ENCODE results near the gene TSPAN18.

The TSPAN18 gene

GRCh38 chr11:44795803-44796535 is 69.2 kb downstream of the TSPAN18 start:
- no peaks in the 10 kb centered on the region for H3F3A ChIP-seq (ENCODE audit: low read depth)
- no peak overlapping the region for H3K4me2 ChIP-seq (ENCODE audit: low read depth, low read length, poor library complexity, severe bottlenecking)
- H3K79me2 ChIP-seq (ENCODE audit: insufficient read depth, low read length), result no peaks in the 10 kb centered on the region
- no peaks in the 10 kb centered on the region for H3K27me3 ChIP-seq (ENCODE audit: insufficient read depth, low read length, poor library complexity, severe bottlenecking)
- peaks cover 5% of the 10 kb centered on the region for H3K4me1 ChIP-seq (ENCODE audit: insufficient read depth, low read length, poor library complexity, severe bottlenecking)
- H3K9ac ChIP-seq (ENCODE audit: low read depth, low read length, poor library complexity, severe bottlenecking), result no peak overlapping the region
- no peaks in the 10 kb centered on the region for H3K9me2 ChIP-seq (replicated peaks; ENCODE audit: low read depth, low read length)
- no peaks in the 10 kb centered on the region for H4K20me1 ChIP-seq (ENCODE audit: insufficient read depth, low read length, poor library complexity, severe bottlenecking)
- no peak overlapping the region for H2AFZ ChIP-seq (ENCODE audit: low read length)
- H3K9me3 ChIP-seq (ENCODE audit: insufficient read depth, low read depth, low read length), result no peaks in the 10 kb centered on the region
- no peaks in the 10 kb centered on the region for H3K36me3 ChIP-seq (ENCODE audit: insufficient read depth, low read length)
- TF ChIP-seq EZH2phosphoT487 (IDR thresholded peaks at IDR 0.05; ENCODE audit: borderline replicate concordance), result no peak
- no peak for TF ChIP-seq CTCF (conservative IDR thresholded peaks at IDR 0.05; ENCODE audit: low read length)
- H3K4me3 ChIP-seq (ENCODE audit: low read length, poor library complexity, severe bottlenecking), result no peak overlapping the region

- Histone ChIP-seq H3K4me2 (ENCODE audit: low read depth, low read length, poor library complexity, severe bottlenecking) (no peak overlapping the region), H3K36me3 (ENCODE audit: insufficient read depth, low read length) (no peaks in the 10 kb centered on the region), H2AFZ (ENCODE audit: low read length) (no peak overlapping the region), H3K79me2 (ENCODE audit: insufficient read depth, low read length) (no peaks in the 10 kb centered on the region), H3F3A (ENCODE audit: low read depth) (no peaks in the 10 kb centered on the region), H3K9me2 (replicated peaks; ENCODE audit: low read depth, low read length) (no peaks in the 10 kb centered on the region), H3K4me3 (ENCODE audit: low read length, poor library complexity, severe bottlenecking) (no peak overlapping the region), H3K9ac (ENCODE audit: low read depth, low read length, poor library complexity, severe bottlenecking) (no peak overlapping the region), H3K27me3 (ENCODE audit: insufficient read depth, low read length, poor library complexity, severe bottlenecking) (no peaks in the 10 kb centered on the region), H3K9me3 (ENCODE audit: insufficient read depth, low read depth, low read length) (no peaks in the 10 kb centered on the region), H4K20me1 (ENCODE audit: insufficient read depth, low read length, poor library complexity, severe bottlenecking) (no peaks in the 10 kb centered on the region), H3K4me1 (ENCODE audit: insufficient read depth, low read length, poor library complexity, severe bottlenecking) (peaks cover 11% of the 10 kb centered on the region)
- no peak for TF ChIP-seq EZH2phosphoT487 (IDR thresholded peaks at IDR 0.05; ENCODE audit: borderline replicate concordance)
- no peak for TF ChIP-seq CTCF (conservative IDR thresholded peaks at IDR 0.05; ENCODE audit: low read length)
Measured at GRCh38 chr11:44797051-44797450, 70.3 kb downstream of the TSPAN18 start.

GRCh38 chr11:44797886-44798606 is 71.3 kb downstream of the TSPAN18 start:
- H2AFZ ChIP-seq (ENCODE audit: low read length), result no peak overlapping the region
- no peaks in the 10 kb centered on the region for H3K79me2 ChIP-seq (ENCODE audit: insufficient read depth, low read length)
- no peaks in the 10 kb centered on the region for H3K36me3 ChIP-seq (ENCODE audit: insufficient read depth, low read length)
- H3K4me3 ChIP-seq (ENCODE audit: low read length, poor library complexity, severe bottlenecking), result no peak overlapping the region
- peaks cover 11% of the 10 kb centered on the region for H3K4me1 ChIP-seq (ENCODE audit: insufficient read depth, low read length, poor library complexity, severe bottlenecking)
- H3K4me2 ChIP-seq (ENCODE audit: low read depth, low read length, poor library complexity, severe bottlenecking), result no peak overlapping the region
- no peaks in the 10 kb centered on the region for H3K9me2 ChIP-seq (replicated peaks; ENCODE audit: low read depth, low read length)
- H3K9ac ChIP-seq (ENCODE audit: low read depth, low read length, poor library complexity, severe bottlenecking), result no peak overlapping the region
- H3F3A ChIP-seq (ENCODE audit: low read depth), result no peaks in the 10 kb centered on the region
- no peaks in the 10 kb centered on the region for H3K9me3 ChIP-seq (ENCODE audit: insufficient read depth, low read depth, low read length)
- TF ChIP-seq CTCF (conservative IDR thresholded peaks at IDR 0.05; ENCODE audit: low read length) (no peak), EZH2phosphoT487 (IDR thresholded peaks at IDR 0.05; ENCODE audit: borderline replicate concordance) (no peak)
- H3K27me3 ChIP-seq (ENCODE audit: insufficient read depth, low read length, poor library complexity, severe bottlenecking), result no peaks in the 10 kb centered on the region
- H4K20me1 ChIP-seq (ENCODE audit: insufficient read depth, low read length, poor library complexity, severe bottlenecking), result no peaks in the 10 kb centered on the region
